ENCODE results near the gene CCDC178. TPM values are rescaled to one million over a fixed set of nuclear protein-coding genes. Genes with fewer than 3 reads are reported as not detected.

CCDC178 gene
- total RNA-seq, 2 donors from 2014 or later, result not detected

DNA sequence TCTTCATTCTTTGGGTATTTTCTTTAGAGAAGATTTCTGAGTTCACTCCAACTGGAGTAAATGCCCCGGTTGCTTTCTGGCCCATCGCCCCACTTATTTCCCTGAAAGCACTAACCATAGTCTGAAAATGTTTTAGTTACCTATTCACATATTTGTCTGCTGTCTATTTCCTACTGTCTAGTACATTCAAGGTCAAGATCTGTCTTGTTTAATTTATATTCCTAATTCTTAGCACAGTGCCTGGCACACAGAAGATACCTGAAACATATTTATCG is 533.3 kb downstream of the CCDC178 start:
- Mint-ChIP-seq H3K9me3 (peaks cover 4 to 19% of the 10 kb centered on the region in 2 donors), H3K27ac (no peak overlapping the region), H3K36me3 (no peaks in the 10 kb centered on the region)
- ATAC-seq (no peak), DNase-seq (ENCODE audit: low spot score in 2 of 2) (no peak)

DNA sequence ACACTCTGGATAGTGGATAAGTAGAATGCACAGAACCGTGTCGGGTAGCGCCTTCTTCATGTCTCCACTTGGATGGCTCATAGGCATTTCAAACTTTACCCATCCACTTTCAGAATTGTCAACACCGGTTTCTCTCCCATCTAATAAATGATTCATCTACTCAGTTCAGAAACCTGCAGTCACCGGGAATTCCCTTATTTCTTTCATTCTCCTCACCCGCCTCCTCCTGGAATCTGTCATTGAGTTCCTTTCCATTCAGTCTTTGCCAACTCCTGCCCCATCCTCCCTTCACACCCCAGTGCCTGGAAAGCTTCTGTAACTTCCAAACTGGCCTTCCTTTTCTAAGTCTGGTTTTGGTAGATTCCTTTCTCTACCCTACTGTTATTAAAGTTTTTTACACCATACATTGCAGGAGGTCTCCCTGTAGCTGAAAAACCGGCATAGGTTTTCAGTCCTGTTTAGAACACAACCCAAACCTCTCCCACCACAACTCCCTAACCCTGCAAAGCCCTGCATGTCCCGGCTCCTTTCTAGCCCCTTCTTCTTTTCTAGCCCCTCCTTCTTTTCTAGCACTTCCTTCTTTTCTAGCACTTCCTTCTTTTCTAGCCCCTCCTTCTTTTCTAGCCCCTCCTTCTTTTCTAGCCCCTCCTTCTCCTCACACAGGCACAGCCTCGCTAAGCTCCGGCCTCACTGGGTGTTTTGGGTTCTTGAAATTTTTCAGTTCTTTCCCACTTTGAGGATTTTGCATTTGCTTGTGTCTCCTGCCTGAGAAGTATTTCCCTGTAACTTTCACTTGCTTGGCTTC is 533.8 kb downstream of the CCDC178 start:
- H3K27ac Mint-ChIP-seq, result peak overlapping the region in 1 of 2 donors; percentile 65
- H3K9me3 Mint-ChIP-seq, result peaks cover 4 to 19% of the 10 kb centered on the region in 2 donors
- no peak for DNase-seq (ENCODE audit: low spot score in 2 of 2)
- no peak for ATAC-seq
- H3K36me3 Mint-ChIP-seq, result no peaks in the 10 kb centered on the region

DNA sequence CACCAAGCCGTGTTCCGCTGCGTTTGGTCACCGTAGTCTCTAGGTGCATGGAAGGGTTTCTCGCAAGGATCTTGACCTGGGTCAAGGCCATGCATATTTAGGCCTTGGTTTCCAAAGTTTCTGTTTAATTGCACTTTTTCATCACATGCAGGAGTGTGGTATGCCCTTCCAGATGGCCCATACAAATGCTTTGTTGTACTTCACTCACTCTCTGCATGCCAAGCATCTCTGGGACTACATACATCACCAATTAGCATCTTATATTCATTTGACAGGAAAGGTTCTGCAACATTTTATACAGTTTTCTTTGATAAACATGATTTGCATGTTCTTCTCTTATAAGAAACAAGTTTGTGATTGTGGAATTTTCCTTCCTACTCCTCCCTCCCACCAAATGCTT is 534.9 kb downstream of the CCDC178 start:
- DNase-seq (ENCODE audit: low spot score in 2 of 2) (no peak), ATAC-seq (no peak)
- no peaks in the 10 kb centered on the region for H3K36me3 Mint-ChIP-seq
- no peak overlapping the region for H3K27ac Mint-ChIP-seq
- peaks cover 4 to 19% of the 10 kb centered on the region in 2 donors for H3K9me3 Mint-ChIP-seq

DNA sequence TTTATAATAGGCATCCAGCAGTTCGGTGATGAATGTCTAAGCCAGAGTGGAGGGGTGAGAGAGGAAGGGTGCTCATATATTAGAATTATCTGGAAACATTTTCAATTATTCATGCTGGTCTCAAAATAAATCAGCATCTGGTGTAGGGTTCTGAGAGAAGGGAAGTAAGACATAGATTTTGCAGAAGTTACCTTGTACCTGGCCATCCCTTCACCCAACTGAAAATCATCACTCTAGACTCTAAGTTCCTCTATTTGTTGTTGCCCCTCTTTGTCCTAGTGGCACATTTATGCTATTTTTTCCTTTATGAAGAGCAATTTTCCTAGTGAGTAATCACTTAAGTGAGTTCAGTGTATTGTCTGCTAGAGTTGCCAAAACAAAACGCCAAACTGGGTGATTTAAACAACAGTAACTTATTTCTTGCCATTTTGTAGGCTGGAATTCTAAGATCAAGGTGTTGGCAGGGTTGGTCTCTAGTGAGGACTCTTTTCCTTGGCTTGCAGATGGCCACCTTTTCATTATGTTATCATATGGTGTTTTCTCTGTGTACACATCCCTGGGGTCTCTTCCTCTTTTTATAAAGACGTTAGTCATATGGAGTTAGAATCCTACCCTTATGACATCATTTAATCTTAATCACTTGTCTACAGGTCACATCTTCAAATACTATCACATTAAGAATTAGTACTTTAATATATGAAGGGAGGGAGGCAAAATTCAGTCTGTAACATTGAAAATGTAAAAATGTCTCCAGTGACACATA is 537.8 kb downstream of the CCDC178 start:
- ATAC-seq (no peak), DNase-seq (ENCODE audit: low spot score in 2 of 2) (no peak)
- peaks cover 18 to 23% of the 10 kb centered on the region in 2 donors for H3K9me3 Mint-ChIP-seq
- no peak overlapping the region for H3K27ac Mint-ChIP-seq
- no peaks in the 10 kb centered on the region for H3K36me3 Mint-ChIP-seq

DNA sequence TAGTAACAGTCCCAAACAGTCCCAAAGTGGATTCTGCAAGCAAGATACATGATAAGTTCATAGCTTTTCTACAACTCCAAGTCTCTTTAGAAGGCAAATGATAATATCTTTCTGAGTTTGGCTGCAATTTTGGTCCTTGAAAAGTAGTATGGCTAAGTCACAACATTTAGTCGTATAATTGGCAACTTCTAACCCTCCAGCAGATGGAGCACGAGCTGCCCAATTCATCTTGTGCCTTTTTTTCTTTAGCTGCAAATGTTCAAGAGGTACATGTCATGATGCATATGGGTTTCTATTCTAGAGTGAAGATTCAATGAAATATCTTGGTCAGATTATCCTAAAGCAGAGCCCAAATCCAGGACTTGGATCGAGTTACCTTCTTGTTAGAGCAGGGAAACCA is 540.7 kb downstream of the CCDC178 start:
- DNase-seq (ENCODE audit: low spot score in 2 of 2), result no peak
- Mint-ChIP-seq H3K9me3 (peaks cover 16 to 26% of the 10 kb centered on the region in 2 donors), H3K27ac (no peak overlapping the region), H3K36me3 (peaks cover 0 to 7% of the 10 kb centered on the region in 2 donors)
- ATAC-seq, result no peak

DNA sequence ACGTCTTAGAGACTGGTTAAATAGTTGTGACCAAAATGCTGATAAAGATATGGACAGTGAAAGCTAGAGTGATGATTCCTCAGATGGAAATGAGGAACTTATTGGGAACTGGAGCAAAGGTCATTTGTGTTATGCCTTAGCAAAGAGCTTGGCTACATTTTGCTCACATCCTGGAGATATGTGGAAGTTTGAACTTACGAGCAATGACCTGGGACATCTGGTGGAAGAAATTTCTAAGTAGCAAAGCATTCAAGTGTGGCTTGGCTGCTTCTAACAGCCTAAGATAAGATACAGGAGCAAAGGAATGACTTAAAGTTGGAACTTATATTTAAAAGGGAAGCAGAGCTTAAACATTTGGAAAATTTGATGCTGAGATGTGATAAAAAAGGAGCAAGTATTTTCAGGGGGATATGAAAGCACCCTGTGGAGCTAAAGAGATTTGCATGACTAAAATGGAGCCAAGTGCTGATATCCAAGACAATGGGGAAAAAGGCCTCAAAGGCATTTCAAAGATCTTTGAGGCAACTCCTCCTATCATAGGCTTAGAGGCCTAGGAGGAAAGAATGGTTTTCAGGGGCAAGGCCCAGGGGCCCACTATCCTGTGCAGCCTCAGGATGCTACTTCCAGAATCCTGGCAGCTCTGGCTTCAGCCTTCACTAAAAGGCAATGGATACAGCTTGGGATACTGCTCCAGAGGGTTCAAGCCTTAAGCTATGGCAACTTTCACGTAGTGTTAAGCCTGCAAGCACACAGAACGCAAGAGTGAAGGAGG is 543.6 kb downstream of the CCDC178 start:
- DNase-seq (ENCODE audit: low spot score in 2 of 2) (no peak), ATAC-seq (no peak)
- H3K27ac Mint-ChIP-seq, result no peak overlapping the region
- peaks cover 22 to 26% of the 10 kb centered on the region in 2 donors for H3K9me3 Mint-ChIP-seq
- H3K36me3 Mint-ChIP-seq, result peaks cover 0 to 7% of the 10 kb centered on the region in 2 donors

DNA sequence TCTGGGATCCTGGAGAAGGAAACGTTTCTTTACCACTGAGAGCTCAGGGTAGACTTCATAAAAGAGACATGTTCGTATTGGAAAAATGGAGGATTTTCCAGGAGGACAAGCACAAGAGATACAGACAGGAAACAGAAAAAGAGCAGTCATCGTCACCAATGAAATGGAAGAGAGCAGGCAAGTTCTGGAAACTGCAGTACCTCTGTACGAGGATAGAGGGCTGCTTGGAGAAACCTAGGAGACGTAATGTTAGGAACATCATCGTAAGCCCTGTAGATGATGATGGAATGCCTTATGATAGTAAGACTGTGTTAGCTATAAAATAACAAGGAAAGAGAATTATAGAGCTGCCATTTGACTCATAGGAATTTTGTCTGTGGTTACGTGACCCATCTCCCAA is 546.6 kb downstream of the CCDC178 start:
- Mint-ChIP-seq H3K27ac (no peak overlapping the region), H3K36me3 (peaks cover 0 to 7% of the 10 kb centered on the region in 2 donors), H3K9me3 (peaks cover 20 to 22% of the 10 kb centered on the region in 2 donors)
- DNase-seq (ENCODE audit: low spot score in 2 of 2) (no peak), ATAC-seq (no peak)

DNA sequence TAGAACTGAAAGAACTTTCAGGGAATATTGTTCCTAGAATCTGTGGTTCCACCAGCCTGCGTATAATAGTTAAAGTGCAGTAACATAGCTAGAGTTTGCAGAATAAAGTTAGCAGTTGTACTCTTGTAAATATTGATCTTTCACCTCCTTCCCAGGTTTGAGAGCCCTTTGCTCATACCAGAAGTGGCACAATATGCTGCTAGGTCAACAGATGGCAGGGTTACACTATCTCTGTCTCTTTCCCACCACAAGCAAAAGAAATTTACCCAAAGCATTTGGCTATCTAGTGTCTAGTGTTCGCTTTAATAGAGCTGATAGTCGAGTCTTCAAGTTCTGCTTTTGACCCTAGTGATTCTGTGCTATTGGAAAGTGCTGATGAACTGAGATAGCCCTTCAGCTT is 548.7 kb downstream of the CCDC178 start:
- H3K27ac Mint-ChIP-seq, result no peak overlapping the region
- no peak for ATAC-seq
- DNase-seq (ENCODE audit: low spot score in 2 of 2), result no peak
- peaks cover 10 to 15% of the 10 kb centered on the region in 2 donors for H3K9me3 Mint-ChIP-seq
- peaks cover 0 to 6% of the 10 kb centered on the region in 2 donors for H3K36me3 Mint-ChIP-seq

DNA sequence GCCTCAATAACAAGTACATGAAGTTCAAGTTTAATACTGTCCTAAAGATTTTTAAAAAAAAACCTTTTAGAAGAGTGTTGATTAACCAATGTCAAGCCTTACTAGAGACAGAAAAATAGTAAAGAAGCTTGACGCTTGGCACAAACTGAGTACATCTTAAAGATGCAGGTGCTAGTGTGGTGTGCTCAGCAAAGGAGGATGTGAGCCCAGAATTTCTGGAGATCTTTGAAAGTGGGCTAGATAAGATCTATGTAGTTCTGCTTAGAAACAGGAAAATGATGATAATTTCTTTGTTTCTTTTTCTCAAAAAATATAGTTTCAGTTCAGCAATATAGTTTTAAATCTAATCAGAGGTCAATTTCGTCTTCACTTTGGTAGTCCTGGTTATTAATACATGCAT is 549.4 kb downstream of the CCDC178 start:
- no peak for ATAC-seq
- H3K9me3 Mint-ChIP-seq, result peaks cover 4 to 10% of the 10 kb centered on the region in 2 donors
- no peak overlapping the region for H3K27ac Mint-ChIP-seq
- no peak for DNase-seq (ENCODE audit: low spot score in 2 of 2)
- no peaks in the 10 kb centered on the region for H3K36me3 Mint-ChIP-seq

DNA sequence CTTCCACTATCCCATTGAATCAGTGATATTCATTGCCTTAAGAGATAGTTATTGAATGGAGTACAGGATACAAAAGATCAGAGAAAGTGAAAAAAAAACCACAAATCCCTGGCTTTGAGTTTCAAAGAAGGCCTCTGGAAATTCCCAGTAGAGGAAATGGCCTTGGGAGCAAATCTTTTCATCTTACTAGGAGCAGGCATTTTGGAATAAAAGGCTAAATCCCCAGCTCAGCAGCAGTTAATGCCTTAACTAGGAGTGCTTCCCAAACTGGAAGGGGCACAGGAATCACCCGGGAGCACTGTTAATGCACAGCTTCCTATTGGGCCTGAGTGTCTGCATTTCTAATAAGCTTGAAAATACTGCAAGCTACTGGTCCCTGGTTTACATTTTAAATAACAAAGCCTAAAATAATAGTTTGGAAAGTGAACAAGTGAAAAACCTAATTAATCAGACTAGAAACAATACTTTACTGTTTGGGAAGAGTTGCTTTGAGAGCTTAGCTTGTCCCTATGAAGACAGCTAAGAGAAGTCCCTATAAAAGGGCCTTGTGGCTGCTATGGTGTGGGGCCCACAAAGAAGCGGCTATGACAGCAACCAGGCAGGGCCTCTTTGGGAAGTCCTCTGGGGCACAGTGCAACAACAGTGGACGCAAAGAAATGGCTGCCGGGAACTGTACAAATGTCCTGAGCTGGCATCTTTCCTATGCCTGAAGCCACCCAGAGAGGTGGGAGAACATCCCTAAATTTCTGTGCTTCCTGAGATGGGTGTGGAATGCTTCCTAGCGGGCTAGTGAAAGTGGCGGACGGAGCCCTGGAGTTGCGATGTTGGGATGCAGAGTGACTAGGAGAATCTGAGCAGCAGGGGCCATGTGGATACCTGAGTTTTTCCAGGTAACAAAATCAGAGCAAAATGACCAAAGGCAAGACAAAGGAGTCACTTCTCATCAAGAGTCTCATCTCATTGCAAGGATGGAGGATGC is 550.6 kb downstream of the CCDC178 start:
- no peak overlapping the region for H3K27ac Mint-ChIP-seq
- DNase-seq (ENCODE audit: low spot score in 2 of 2), result no peak
- no peaks in the 10 kb centered on the region for H3K36me3 Mint-ChIP-seq
- no peak for ATAC-seq
- peaks cover 6 to 11% of the 10 kb centered on the region in 2 donors for H3K9me3 Mint-ChIP-seq

DNA sequence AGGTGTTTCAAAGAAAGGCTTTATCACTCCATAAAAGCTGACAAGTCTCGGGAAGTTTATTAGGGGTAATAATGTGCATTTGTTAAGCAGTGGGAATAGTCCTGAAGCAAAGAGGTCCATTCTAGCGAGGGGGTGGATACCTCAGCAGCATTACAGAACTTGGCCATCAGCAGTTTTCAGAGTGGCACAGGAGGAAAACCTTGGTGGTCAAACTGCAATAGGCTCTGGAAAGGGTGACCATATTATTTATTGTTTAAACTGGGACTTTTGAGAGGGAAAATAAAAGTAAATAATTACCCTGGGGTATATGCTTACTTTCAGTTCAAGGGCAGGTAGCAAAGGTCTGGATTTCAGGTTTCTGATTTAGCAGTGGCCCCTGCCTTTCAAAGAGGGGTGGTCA is 552.2 kb downstream of the CCDC178 start:
- H3K36me3 Mint-ChIP-seq, result no peaks in the 10 kb centered on the region
- no peak overlapping the region for H3K27ac Mint-ChIP-seq
- peaks cover 4 to 5% of the 10 kb centered on the region in 2 donors for H3K9me3 Mint-ChIP-seq
- DNase-seq (ENCODE audit: low spot score in 2 of 2), result no peak
- no peak for ATAC-seq

Other genes with a start within 250 kb of the CCDC178 start
- gene ASXL3, start 137.5 kb upstream of the CCDC178 start, total RNA-seq, result not detected

All from activated naive CD4-positive, alpha-beta T cell treated with anti-CD3 and anti-CD28 coated beads, Interleukin-2, amount 50 U/mL, for 72 hours (primary cell).